Cardiac muscle cell (in vitro differentiated cells and primary cell): ENCODE results near the gene CDHR3. TPM values are rescaled to one million over a fixed set of nuclear protein-coding genes. Genes with fewer than 3 reads are reported as not detected.
"Not testable (repeated sequence)": the region's sequence is repeated elsewhere in the genome, so short reads cannot be mapped to it uniquely, and the experiment has no call there.

Experiments
- DNase-seq, 2 donors: peaks; one replicate each; pipeline versions ENCODE4 v3.0.0 to v3.0.0-alpha.2; 2010 to 2017; ENCODE audit warnings: low read depth in 1 of 2, low spot score in 1 of 2
- H3K27ac ChIP-seq: fragments of 200-600 bp; sonication (generic); 2 replicates; pipeline ENCODE4 v1.5.1; 2016
- H3K27me3 ChIP-seq: fragments of 200-600 bp; sonication (generic); 2 replicates; pipeline ENCODE4 v1.6.0; 2016; ENCODE audit warnings: control low read depth
- H3K36me3 ChIP-seq: fragments of 200-600 bp; sonication (generic); 2 replicates; pipeline ENCODE4 v1.5.1; 2016; ENCODE audit warnings: control low read depth
- H3K4me1 ChIP-seq: fragments of 200-600 bp; sonication (generic); 2 replicates; pipeline ENCODE4 v1.8.1; 2017; ENCODE audit warnings: low read depth, mild to moderate bottlenecking, mixed run types
- H3K4me3 ChIP-seq: fragments of 200-600 bp; sonication (generic); 2 replicates; pipeline ENCODE4 v1.5.1; 2016; ENCODE audit warnings: mild to moderate bottlenecking
- H3K9me3 ChIP-seq: fragments of 200-600 bp; sonication (generic); 2 replicates; pipeline ENCODE4 v1.5.1; 2017; ENCODE audit warnings: low read depth, mild to moderate bottlenecking, control low read depth
- polyA plus RNA-seq: library from polyadenylated mRNA; unstranded; fragments of >200 nt; fragmentation: Nextera tagmentation; extraction: Ambion mirVana; gene quantifications from 2 replicates; pipeline ENCODE4 v1.2.1, GENCODE V29; 2016
- total RNA-seq: library from RNA; depleted of rRNA; stranded (reverse); fragments of >200 nt; gene quantifications from 2 replicates; pipeline ENCODE4 v1.2.3, GENCODE V29; 2016
- TF ChIP-seq, protein P1 (sequence below): IDR thresholded peaks from 2 replicates; pipeline ENCODE4 v1.5.1; 2012; ENCODE audit warnings: low read depth, mild to moderate bottlenecking, low read length

The CDHR3 gene
- total and polyA plus RNA-seq, 2 experiments from 2014 or later, result 9.3 to 12.2 TPM

- no peak overlapping the region for H3K4me3 ChIP-seq
- TF ChIP-seq, protein P1, sequence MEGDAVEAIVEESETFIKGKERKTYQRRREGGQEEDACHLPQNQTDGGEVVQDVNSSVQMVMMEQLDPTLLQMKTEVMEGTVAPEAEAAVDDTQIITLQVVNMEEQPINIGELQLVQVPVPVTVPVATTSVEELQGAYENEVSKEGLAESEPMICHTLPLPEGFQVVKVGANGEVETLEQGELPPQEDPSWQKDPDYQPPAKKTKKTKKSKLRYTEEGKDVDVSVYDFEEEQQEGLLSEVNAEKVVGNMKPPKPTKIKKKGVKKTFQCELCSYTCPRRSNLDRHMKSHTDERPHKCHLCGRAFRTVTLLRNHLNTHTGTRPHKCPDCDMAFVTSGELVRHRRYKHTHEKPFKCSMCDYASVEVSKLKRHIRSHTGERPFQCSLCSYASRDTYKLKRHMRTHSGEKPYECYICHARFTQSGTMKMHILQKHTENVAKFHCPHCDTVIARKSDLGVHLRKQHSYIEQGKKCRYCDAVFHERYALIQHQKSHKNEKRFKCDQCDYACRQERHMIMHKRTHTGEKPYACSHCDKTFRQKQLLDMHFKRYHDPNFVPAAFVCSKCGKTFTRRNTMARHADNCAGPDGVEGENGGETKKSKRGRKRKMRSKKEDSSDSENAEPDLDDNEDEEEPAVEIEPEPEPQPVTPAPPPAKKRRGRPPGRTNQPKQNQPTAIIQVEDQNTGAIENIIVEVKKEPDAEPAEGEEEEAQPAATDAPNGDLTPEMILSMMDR, result no peak
These were observed 38.1 kb downstream of the CDHR3 start for GRCh38 chr7:106001196-106001595.

GRCh38 chr7:106001886-106002285, 38.8 kb downstream of the CDHR3 start:
- no peaks in the 10 kb centered on the region for H3K27me3 ChIP-seq
- no peak for DNase-seq
- H3K36me3 ChIP-seq, result no peaks in the 10 kb centered on the region
- H3K27ac ChIP-seq, result no peak overlapping the region
- no peaks in the 10 kb centered on the region for H3K9me3 ChIP-seq
- H3K4me3 ChIP-seq, result no peak overlapping the region
- H3K4me1 ChIP-seq, result peaks cover 15% of the 10 kb centered on the region
- TF ChIP-seq, protein P1, result no peak

More at GRCh38 chr7:106001196-106001595, 38.1 kb downstream of the CDHR3 start:
- no peaks in the 10 kb centered on the region for H3K27me3 ChIP-seq
- peaks cover 15% of the 10 kb centered on the region for H3K4me1 ChIP-seq
- H3K9me3 ChIP-seq, result no peaks in the 10 kb centered on the region
- peak in 1 of 2 donors; percentile 34 for DNase-seq
- no peaks in the 10 kb centered on the region for H3K36me3 ChIP-seq
- H3K27ac ChIP-seq, result no peak overlapping the region

- Histone ChIP-seq H3K4me1 (peaks cover 15% of the 10 kb centered on the region), H3K4me3 (no peak overlapping the region), H3K9me3 (no peaks in the 10 kb centered on the region), H3K27ac (no peak overlapping the region), H3K36me3 (no peaks in the 10 kb centered on the region), H3K27me3 (no peaks in the 10 kb centered on the region)
- TF ChIP-seq, protein P1, result no peak
- no peak for DNase-seq
These were observed 40.5 kb downstream of the CDHR3 start for GRCh38 chr7:106003525-106004064.

- Histone ChIP-seq H3K27me3 (no peaks in the 10 kb centered on the region), H3K27ac (no peak overlapping the region), H3K4me1 (peaks cover 3% of the 10 kb centered on the region), H3K9me3 (no peaks in the 10 kb centered on the region), H3K4me3 (no peak overlapping the region), H3K36me3 (no peaks in the 10 kb centered on the region)
- no peak for DNase-seq
- TF ChIP-seq, protein P1, result no peak
These were observed 43.8 kb downstream of the CDHR3 start for GRCh38 chr7:106006906-106007305.

GRCh38 chr7:106007796-106008195, 44.7 kb downstream of the CDHR3 start:
- H3K9me3 ChIP-seq, H3K4me1 ChIP-seq, H3K4me3 ChIP-seq, H3K36me3 ChIP-seq, DNase-seq, H3K27me3 ChIP-seq, H3K27ac ChIP-seq: not testable (repeated sequence)

DNA sequence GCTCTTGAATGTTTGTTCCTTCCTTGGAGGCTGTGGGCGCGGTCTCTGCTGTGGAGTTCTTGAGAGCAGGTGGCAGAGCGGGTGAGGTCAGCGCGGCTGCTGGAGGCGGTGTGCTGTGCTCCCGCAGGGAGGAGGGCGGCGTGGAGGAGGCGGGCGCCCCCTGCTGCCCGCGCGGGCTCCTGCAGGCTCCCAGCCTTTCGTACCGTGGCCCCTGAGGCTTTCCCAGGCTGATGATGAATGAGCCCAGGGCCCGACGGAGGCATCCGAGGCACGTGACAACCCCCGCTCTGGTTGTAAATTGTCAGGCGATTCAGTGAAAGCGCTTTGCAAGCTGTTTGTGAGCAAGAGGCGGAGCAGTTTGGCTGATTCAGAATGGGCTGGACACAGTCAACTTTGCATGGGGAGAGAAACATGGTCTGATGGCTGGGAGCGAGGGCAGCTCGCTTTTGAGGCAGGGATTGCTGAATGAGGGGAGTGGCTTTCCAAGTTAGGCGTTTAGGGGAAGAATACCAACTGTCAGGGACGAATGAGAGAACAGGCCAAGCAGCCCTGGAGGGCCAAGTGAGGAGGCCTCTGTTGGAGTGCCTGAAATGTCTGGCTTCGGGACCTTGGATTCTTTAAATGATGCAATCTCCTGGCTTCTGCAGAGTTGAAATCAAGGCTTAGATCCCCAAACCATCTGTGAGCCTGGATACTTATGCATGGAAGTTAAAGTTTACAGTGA, 46.6 kb downstream of the CDHR3 start:
- Histone ChIP-seq H3K4me3 (no peak overlapping the region), H3K36me3 (no peaks in the 10 kb centered on the region), H3K4me1 (no peaks in the 10 kb centered on the region), H3K9me3 (no peaks in the 10 kb centered on the region), H3K27ac (peak overlapping the region; percentile 58), H3K27me3 (no peaks in the 10 kb centered on the region)
- TF ChIP-seq, protein P1, result peak; percentile 99
- peak; percentile 85 to 97 for DNase-seq
